GM21786 (cell line): ENCODE results near the gene PLA2G4C.

ENCODE experiments used
- ATAC-seq: cut with Tn5 transposase; IDR thresholded peaks from one replicate; pipeline ENCODE4 v1.9.1; 2021; ENCODE audit not compliant: unreplicated experiment

Gene PLA2G4C

DNA sequence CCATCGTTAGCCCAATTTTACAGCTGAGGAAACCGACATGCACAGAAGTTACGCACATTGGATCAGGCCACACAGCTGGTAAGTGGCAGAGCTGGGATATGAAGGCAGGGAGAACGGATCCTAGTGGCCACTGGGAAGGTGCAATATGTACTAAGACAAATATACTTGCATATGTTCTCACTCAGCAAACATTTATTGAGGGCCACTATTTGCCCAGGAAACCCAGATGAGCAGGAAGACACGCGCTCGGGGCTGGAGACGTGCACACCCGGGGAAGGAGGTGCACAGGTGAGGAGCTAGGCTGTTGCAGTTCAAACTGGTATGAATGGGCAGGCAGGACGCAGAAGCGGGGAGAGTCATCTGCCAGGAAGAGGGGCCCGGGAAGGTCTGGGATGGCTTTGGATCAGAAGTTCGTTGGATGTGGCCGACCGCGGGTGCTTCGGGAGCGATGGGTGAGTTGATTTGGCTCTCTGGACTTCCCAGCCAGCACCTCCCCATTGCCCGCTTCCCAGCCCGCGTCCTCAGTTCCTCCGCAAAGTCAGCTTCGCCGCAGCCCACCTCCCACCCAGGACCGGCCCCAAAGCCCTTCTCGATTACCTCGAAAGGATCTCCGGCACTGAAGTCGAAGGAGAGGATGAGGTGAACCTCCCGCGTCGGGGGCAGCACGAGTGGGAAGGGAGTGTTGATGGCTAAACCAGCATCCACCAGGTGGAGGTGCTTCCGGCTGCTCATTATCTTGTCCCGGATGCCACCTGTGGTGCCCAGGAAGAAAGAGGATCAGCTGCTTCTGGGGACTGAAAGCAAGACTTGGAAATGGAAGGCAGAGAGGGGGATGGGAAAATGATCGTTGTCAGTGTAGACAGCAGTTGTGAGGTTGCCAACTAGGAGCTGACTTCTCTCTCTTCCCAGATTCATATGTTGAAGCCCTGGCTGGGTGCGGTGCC is 48.9 kb downstream of the PLA2G4C start:
- no peak for ATAC-seq

GRCh38 chr19:48060381-48060780 is 50.2 kb downstream of the PLA2G4C start:
- ATAC-seq = no peak

DNA sequence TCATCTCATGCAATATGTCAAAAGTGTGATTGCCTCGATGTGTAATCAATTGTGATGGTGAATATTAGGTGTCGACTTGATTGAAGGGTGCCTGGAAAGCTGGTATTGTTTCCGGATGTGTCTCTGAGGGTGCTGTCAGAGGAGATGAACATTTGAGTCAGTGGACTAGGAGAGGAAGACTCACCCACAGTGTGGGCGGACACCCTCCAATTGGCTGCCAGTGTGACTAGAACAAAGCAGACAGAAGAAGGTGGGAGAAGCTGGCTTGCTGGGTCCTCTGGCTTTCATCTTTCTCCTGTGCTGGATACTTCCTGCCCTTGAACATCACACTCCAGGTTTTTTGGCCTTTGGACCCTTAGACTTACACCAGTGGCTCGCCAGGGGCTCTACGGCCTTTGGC is 51.3 kb downstream of the PLA2G4C start:
- ATAC-seq = no peak

- no peak for ATAC-seq
These were observed 56.8 kb downstream of the PLA2G4C start for GRCh38 chr19:48053856-48054255.

- ATAC-seq = no peak
These were observed 57.5 kb downstream of the PLA2G4C start for GRCh38 chr19:48053076-48053475.

DNA sequence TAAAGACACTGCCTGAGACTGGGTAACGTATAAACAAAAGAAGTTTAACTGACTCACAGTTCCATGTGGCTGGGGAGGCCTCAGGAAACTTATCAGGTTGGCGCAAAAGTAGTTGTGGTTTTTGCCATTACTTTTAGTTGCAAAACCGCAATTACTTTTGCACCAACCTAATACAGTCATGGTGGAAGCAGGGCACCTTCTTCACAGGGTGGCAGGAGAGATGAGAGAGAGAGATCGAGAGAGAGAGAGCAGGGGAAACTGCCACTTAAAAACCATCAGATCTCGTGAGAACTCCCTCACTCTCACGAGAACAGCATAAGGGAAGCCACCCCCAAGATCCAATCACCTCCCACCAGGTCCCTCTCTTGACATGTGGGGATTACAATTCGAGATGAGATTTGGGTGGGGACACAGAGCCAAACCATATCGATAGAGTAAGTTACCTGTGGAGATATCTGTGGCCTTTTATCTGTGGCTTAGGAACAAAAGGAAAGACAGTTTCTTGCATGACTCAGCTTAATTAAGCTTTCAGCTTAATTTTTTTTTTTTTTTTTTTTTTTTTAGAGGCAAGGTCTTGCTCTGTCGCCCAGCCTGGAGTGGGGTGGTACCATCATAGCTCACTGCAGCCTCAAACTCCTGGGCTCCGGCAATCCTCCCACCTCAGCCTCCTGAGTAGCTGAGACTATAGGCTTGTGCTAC is 59.1 kb downstream of the PLA2G4C start:
- no peak for ATAC-seq

DNA sequence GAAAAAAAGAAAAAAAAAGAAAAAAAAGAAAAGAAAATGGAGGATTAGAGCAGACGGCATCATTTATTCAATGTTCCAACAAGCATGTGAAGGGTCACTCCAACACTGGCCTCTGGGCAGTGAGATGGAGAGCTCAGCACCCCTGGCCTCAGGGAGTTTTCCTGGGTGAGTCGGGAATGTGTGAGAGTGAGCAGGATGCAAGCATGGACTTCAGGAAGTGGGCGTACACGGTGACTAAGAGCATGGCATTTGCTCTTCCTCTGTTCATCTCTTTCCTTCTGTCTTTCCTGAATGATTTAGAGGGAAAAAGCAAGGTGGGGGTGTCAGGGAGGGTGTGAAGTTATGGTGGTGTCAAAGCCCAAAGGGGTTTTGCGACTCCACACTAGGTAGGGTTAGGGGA is 66.1 kb downstream of the PLA2G4C start:
- no peak for ATAC-seq

DNA sequence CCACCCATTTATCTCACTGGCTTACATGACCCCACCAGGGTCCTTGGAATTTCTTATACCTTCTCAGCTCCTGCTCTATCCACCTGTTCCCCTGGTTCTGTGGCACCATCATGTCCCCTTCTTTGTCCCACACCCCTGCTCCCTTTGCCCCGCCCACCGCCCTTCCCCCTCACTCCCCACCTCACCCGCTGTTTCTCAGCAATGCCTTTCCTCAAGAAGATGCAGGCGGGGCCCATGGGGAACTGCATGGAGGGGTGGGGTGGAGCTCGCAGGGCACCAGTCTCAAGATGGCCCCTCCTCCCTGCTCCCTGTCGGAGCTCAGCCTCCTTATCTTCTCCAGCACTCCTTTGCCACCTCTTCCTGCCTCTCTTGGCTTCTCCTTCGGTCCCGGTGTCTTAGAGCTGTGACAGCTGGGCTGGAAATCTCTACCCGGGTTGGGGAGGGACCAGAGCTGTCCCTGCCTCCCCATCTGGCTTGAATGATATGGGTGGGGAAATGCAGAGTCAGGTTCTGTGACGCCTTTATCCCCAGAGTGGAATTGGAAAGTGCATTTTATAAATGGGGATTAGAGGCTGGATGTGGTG is 66.8 kb downstream of the PLA2G4C start, which contains the start of gene CABP5:
Gene CABP5 (minus strand): TSS at position 405 of the 584 bp plus-strand sequence. CDS start 157 bp downstream, at position 248.
- no peak for ATAC-seq

DNA sequence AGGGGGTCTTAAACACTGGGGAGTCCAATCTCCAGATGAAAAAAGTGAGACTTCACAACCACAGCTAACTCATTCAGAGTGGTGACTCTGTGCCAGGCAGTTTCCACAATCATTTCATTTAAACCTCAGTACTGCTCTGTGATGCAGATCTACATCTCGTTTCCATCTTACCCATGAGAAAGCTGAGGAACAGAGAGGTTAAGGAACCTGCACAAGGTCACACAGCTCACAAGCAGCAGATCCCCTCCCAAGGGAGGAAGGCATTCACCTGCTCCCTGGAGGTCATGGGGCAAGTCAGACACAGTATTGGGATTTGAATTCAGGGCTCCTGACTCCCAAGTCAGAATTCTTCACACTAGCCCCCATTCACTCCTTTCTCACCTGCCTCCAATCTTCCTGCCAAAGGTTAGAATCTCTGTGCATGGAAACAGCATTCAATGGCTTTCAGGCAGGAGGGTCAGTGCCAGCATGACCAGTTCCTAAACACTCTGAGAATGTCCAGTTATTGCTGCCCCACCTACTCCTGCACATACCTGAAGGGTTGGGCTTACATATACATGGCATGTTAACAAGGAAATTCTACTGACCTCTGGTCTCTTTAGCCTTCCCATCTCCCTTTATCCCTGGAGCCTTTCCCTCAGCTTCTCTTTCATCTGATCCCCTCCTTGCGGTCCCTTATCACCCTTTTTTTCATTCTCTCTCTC is 68.6 kb downstream of the PLA2G4C start:
- ATAC-seq = no peak

DNA sequence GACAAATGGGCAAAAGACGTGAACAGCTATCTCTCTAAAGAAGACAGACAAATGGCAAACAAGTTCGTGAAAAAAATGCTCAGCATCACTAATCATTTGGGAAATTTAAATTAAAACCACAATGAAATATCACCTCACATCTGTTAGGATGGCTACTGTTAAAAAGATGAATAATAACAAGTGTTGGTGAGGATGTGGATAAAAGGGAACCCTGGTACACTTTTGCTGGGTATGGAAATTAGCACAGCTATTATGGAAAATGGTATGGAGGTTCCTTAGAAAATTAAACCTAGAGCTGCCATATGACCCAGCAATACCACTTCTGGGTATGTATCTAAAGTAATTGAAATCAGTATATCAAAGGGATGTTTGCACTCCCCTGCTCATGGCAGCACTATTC is 73.9 kb downstream of the PLA2G4C start:
- no peak for ATAC-seq

GRCh38 chr19:48033604-48034003 is 77.0 kb downstream of the PLA2G4C start:
- no peak for ATAC-seq

- no peak for ATAC-seq
These were observed 80.5 kb downstream of the PLA2G4C start for GRCh38 chr19:48030073-48030472.

DNA sequence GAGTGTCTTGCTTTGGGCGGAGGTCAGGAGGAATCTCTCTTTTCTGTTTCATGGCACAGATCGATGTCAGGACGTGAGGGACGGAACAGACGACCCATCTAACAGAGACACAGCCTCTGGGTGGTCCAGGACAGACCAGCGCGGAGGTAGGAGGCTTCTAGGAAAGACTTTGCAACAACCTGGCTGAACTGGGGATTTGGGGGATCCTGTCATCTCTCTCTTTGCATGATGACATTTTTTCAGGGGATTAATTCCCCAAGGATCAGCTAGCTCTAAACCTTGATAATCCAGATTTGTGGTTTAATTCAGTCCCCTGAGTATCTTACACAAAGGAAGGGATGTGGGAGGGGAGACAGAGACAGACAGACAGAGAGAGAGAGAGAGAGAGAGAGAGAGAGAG is 81.2 kb downstream of the PLA2G4C start:
- ATAC-seq = no peak

DNA sequence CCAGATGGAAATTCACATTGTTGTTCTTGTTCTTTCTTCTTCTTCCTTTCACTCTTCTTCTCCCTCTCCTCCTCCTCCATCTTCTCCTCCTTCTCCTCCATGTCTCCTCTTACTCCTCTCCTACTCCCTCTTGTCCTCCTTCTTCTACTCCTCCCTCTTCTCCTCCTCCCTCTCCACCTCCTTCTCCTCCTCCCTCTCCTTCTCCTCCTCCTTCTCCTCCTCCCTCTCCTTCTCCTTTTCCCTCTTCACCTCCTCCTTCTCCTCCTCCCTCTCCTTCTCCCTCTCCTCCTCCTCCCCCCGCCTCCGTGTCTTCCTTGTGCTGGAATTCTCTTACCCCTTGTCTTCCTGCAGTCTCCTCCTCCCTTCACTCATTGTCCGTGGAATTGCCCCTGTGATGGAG is 85.1 kb downstream of the PLA2G4C start:
- ATAC-seq = no peak

DNA sequence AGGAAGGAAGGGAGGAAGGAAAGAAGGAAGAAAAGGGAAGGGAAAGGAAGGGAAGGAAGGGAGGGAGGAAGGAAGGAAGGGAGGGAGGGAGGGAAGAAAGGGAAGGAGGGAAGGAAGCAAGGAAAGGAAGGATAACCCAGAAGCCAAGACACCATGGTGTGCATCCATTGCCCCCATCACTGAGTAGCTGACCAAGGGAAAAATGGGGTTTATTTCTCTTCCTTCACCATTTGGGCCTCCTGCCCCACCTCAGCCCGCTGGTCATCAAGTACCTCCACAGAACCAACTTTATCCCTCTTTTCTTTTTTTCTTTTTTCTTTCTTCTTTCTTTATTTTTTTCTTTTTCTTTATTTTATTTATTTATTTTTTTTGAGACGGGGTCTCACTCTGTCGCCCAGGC is 87.1 kb downstream of the PLA2G4C start:
- no peak for ATAC-seq

- ATAC-seq = no peak
These were observed 87.6 kb downstream of the PLA2G4C start for GRCh38 chr19:48023011-48023410.

DNA sequence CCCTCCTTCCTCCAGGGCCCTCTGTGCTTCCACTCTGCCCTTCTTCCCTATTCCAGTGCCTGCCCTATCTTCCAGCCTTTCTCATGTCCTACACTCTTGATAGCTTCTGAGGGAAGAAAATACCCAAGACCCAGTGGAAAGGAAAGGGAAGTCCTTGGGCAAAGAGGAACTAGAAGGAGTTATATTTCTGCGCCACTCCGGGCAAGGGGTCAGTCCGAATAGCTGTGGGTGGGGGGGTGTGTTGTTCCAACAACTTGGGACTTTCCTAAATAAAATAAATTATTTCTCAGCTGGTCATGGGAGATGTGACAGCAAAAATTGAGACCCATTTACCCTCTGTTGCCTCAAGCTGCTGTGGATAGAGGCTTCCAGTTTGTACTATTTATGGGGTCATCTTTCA is 89.9 kb downstream of the PLA2G4C start:
- ATAC-seq = no peak

- no peak for ATAC-seq
These were observed 99.5 kb downstream of the PLA2G4C start for GRCh38 chr19:48010932-48011758.

GRCh38 chr19:48006762-48007161 is 103.9 kb downstream of the PLA2G4C start:
- no peak for ATAC-seq

DNA sequence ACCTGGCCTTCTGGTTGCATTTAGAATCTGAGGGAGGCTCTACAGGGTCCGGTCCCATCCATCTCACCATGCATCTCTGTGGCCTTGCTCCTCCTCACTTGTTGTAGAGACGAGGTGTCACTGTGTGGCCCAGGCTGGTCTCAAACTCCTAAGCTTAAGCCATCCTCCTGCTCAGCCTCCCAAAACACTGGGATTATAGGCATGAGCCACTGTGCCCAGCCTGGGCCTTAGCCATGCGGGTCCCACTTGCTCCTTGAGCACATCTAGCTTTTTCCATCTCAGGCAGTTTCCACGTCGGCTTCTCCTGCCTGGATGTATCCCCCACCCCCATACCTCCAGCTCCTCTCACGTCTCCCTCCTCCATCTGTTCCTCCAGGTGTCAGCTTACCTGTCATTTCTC is 106.4 kb downstream of the PLA2G4C start:
- ATAC-seq = no peak
